HepG2 (cell line): ENCODE data around the gene PARP16. TPM values are rescaled to one million over a fixed set of nuclear protein-coding genes. Genes with fewer than 3 reads are reported as not detected.

Experiments
- ATAC-seq: fragments of 200-7000 bp; cut with Tn5 transposase; 3 replicates; pipeline ENCODE4 v1.9.1; 2020; ENCODE audit warnings: mild to moderate bottlenecking, moderate library complexity
- BruUV-seq: library from RNA; stranded (reverse); fragments of 400-500 nt; replicated peaks from 2 replicates; lab custom pipeline; 2021; lab: Mats Ljungman, UMichigan
- CTCF ChIA-PET: fragments of 300-600 bp; formaldehyde crosslinking; extraction: SDS; loops from one replicate; lab custom pipeline; 2021; ENCODE audit warnings: low total read pairs, inconsistent platforms, low intra/inter-chr PET ratio; lab: Yijun Ruan, JAX
- POLR2A ChIA-PET: fragments of 350-600 bp; sonication (Branson Sonifier 250); formaldehyde crosslinking; loops from one replicate; lab custom pipeline; 2020; ENCODE audit warnings: antibody characterized with exemption, inconsistent platforms; lab: Yijun Ruan, JAX
- DNase-seq: peaks from one replicate; pipeline ENCODE4 v3.0.0-alpha.2; 2015; ENCODE audit warnings: low spot score
- FAIRE-seq: peaks from 3 replicates; lab custom pipeline; 2011; peaks lifted over from hg19 to GRCh38; lab: Jason Lieb, UNC
- H2AFZ ChIP-seq: one replicate; pipeline ENCODE4 v1.6.1; 2011; ENCODE audit warnings: low read length, inconsistent platforms
- H3K27ac ChIP-seq: fragments of 300-600 bp; 3 replicates; pipeline ENCODE4 v1.8.0; 2011; ENCODE audit warnings: mixed run types, mild to moderate bottlenecking, mixed read lengths, low read length, inconsistent platforms; ENCODE audit not compliant: insufficient read depth; ENCODE audit errors: extremely low read length
- H3K27me3 ChIP-seq, 2 experiments: fragments of 200-600 bp in 1 of 2; 2 replicates in 1 of 2; 3 replicates in 1 of 2; pipeline versions ENCODE4 v1.6.0 to v1.8.0; 2011; ENCODE audit warnings: low read length in 2 of 2, mild to moderate bottlenecking in 2 of 2, moderate library complexity in 2 of 2, inconsistent platforms in 1 of 2; ENCODE audit not compliant: insufficient read depth in 2 of 2, control insufficient read depth in 1 of 2
- H3K36me3 ChIP-seq, 2 experiments: fragments of 200-600 bp in 1 of 2; replicated peaks in 1 of 2; 2 replicates in 1 of 2; 3 replicates in 1 of 2; pipeline versions ENCODE4 v1.5.1 to v1.8.0; 2011; ENCODE audit warnings: low read length in 2 of 2, inconsistent platforms in 1 of 2; ENCODE audit not compliant: insufficient read depth in 2 of 2, control insufficient read depth in 1 of 2
- H3K4me1 ChIP-seq: 2 replicates; pipeline ENCODE4 v1.5.1; 2012; ENCODE audit warnings: low read length, inconsistent platforms; ENCODE audit not compliant: insufficient read depth
- H3K4me2 ChIP-seq: 2 replicates; pipeline ENCODE4 v1.6.0; 2011; ENCODE audit warnings: low read depth, low read length, inconsistent platforms
- H3K4me3 ChIP-seq, 3 experiments: fragments of 200-600 bp in 1 of 3; sonication (generic), shearing (Covaris generic) in 1 of 3; replicated peaks in 1 of 3; 2 replicates each; pipeline ENCODE4 v1.5.1; 2011 to 2016; ENCODE audit warnings: low read length in 3 of 3, inconsistent platforms in 2 of 3, low read depth in 2 of 3, mild to moderate bottlenecking in 2 of 3, control low read depth in 1 of 3, mixed read lengths in 1 of 3; ENCODE audit not compliant: insufficient read depth in 1 of 3
- H3K79me2 ChIP-seq: one replicate; pipeline ENCODE4 v1.6.1; 2011; ENCODE audit warnings: low read length, inconsistent platforms; ENCODE audit not compliant: insufficient read depth
- H3K9ac ChIP-seq: 2 replicates; pipeline ENCODE4 v1.6.0; 2011; ENCODE audit warnings: mild to moderate bottlenecking, low read depth, low read length, inconsistent platforms; ENCODE audit not compliant: insufficient read depth
- H3K9me3 ChIP-seq: 2 replicates; pipeline ENCODE4 v1.5.1; 2012; ENCODE audit warnings: mild to moderate bottlenecking, low read length
- H4K20me1 ChIP-seq: 2 replicates; pipeline ENCODE4 v1.6.0; 2011; ENCODE audit warnings: inconsistent platforms, mild to moderate bottlenecking, low read length, moderate library complexity; ENCODE audit not compliant: insufficient read depth
- CCAR2 ChIP-seq: fragments of 200-400 bp; formaldehyde crosslinking; optimal IDR thresholded peaks from 2 replicates; pipeline ENCODE3; 2018; ENCODE audit warnings: low read depth, mild to moderate bottlenecking, low read length, moderate library complexity
- HOXA9 ChIP-seq: sonication (generic); formaldehyde crosslinking; IDR thresholded peaks from 2 replicates; pipeline ENCODE4 v1.8.1; 2022; ENCODE audit warnings: missing genetic modification reagents, mild to moderate bottlenecking, moderate library complexity, borderline replicate concordance
- KAT8 ChIP-seq: IDR thresholded peaks from 2 replicates; pipeline ENCODE4 v1.6.1; 2016; ENCODE audit warnings: missing genetic modification reagents, missing compliant biosample characterization
- NAIF1 ChIP-seq: sonication (generic); formaldehyde crosslinking; IDR thresholded peaks from 2 replicates; pipeline ENCODE4 v1.5.0; 2020; ENCODE audit warnings: mild to moderate bottlenecking, missing genetic modification reagents, borderline replicate concordance
- ZNF33B ChIP-seq: sonication (generic); formaldehyde crosslinking; IDR thresholded peaks from 2 replicates; pipeline ENCODE4 v1.5.1; 2020; ENCODE audit warnings: mild to moderate bottlenecking, missing genetic modification reagents
- ZNF550 ChIP-seq: sonication (generic); formaldehyde crosslinking; IDR thresholded peaks from 2 replicates; pipeline ENCODE4 v1.4.0; 2020; ENCODE audit warnings: mild to moderate bottlenecking, missing genetic modification reagents, borderline replicate concordance
- ZSCAN22 ChIP-seq: sonication (generic); formaldehyde crosslinking; IDR thresholded peaks from 2 replicates; pipeline ENCODE4 v1.4.0; 2020; ENCODE audit warnings: mild to moderate bottlenecking, missing genetic modification reagents
- WGBS: methylation state at CpG from one replicate; pipeline ENCODE4 v1.1.6; 2017; ENCODE audit warnings: low lambda C conversion rate; 5-methylcytosine and 5-hydroxymethylcytosine counted together
- in situ Hi-C: cut with HindIII; loops from 2 replicates; pipeline ENCODE4 v1.10.0; 2017; ENCODE audit warnings: low pct_unique_long_range_greater_than_20kb; ENCODE audit not compliant: extremely low pct_ligation_motif_present
- intact Hi-C: fragments of 100-400 bp; cut with micrococcal nuclease; formaldehyde crosslinking; loops from one replicate; pipeline ENCODE4 v1.10.0; 2022; ENCODE audit not compliant: unreplicated experiment
- polyA plus RNA-seq, 8 experiments: library from polyadenylated mRNA; depleted of rRNA in 3 of 8; stranded (reverse) in 7 of 8; unstranded in 1 of 8; fragments of >200 nt; fragmentation: Illumina TruSeq in 4 of 8; extraction: Trizol in 4 of 8; gene quantifications; 2 replicates each; pipeline versions ENCODE4 v1.2.1 to v1.2.3, GENCODE V29; 2011 to 2016; ENCODE audit warnings: low read depth in 4 of 8, missing spikeins in 1 of 8, mixed read lengths in 1 of 8; ENCODE audit not compliant: insufficient read depth in 1 of 8
- total RNA-seq, 5 experiments: library from RNA; depleted of rRNA; stranded (reverse); fragments of >200 nt; fragmentation: Illumina TruSeq; extraction: Trizol; gene quantifications; 2 replicates each; pipeline ENCODE4 v1.2.3, GENCODE V29; 2016; ENCODE audit warnings: low read depth in 1 of 5

PARP16 gene
- total and polyA plus RNA-seq, 2 of the 13 experiments (the other 11 are each of a cell fraction or from before 2014, with no cell fraction given), result 6.8 to 7.6 TPM

DNA sequence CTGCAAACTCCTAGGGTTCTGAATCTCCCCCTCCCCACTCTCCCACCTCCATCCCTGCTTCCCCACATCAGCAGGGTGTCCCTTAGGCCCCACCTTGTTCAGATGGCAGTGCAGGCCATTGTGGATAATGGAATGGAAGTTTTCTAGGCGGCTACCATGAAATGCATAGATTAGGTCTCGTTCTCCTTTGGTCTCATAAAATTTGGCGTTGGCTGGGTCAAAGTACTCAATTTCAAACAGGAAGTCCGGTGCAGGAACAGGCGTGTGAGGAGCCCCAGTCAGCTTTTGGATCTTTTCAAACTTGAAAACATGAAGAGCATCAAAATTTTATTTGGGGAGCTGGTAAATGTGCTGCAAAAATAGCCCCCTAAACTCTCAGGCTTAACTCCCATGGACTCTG lies 20.2 kb downstream of the PARP16 start:
- no peak overlapping the region for H3K9ac ChIP-seq
- CTCF ChIA-PET, result no interaction called here
- no peak for ATAC-seq
- no peaks in the 10 kb centered on the region for H3K79me2 ChIP-seq
- in situ Hi-C loops, result no loop called here
- no peaks in the 10 kb centered on the region for H4K20me1 ChIP-seq
- H2AFZ ChIP-seq, result no peak overlapping the region
- no peak for FAIRE-seq
- DNase-seq, result no peak
- H3K4me1 ChIP-seq, result no peaks in the 10 kb centered on the region
- BruUV-seq, result no TSS peak
- H3K9me3 ChIP-seq, result no peaks in the 10 kb centered on the region
- no peak overlapping the region for H3K27ac ChIP-seq
- 94% methylated on average over 5 of the region's 5 CpGs for WGBS
- H3K4me2 ChIP-seq, result no peak overlapping the region
- H3K36me3 ChIP-seq, result peaks cover 2 to 35% of the 10 kb centered on the region in 2 experiments; a peak in 4 of 5 replicates
- no peak overlapping the region for H3K4me3 ChIP-seq
- intact Hi-C loops, result no loop called here
- no peak for TF ChIP-seq NAIF1 (CRISPR knock-in tag)
- POLR2A ChIA-PET, result no interaction called here
- no peaks in the 10 kb centered on the region for H3K27me3 ChIP-seq

DNA sequence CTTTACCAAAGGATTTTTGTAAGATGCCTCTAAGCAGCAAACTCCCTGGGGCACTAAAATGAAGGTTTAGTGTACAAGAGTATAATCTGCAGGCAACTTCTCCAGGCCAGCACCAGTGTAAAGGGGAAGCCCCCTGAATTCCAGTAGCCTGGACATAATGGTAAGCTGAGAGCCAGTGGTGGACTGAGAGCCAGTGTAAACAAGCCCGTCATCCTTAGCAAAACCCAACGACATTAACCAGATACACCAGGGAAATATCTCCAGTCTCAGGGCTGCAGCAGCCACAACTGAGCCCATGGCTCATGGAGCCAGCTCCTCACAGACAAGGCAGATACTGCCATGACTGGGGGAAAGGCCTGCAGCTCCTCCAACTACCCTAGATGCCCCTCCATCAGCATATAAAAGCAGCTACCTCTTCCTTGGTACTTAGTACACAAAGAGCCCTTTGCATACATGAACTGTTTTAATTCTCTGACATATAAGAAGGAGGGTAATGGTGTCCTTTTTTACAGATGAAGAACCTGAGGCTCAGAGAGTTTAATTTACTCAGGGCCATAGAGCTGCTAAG lies 21.7 kb downstream of the PARP16 start:
- H4K20me1 ChIP-seq, result no peaks in the 10 kb centered on the region
- intact Hi-C loops (no loop called here), in situ Hi-C loops (no loop called here)
- POLR2A ChIA-PET, result interaction anchor here (1.1 kb wide), 1 partner anchor 10 kb away, joined by 3 read pairs; no protein-coding TSS in a partner anchor
- no peaks in the 10 kb centered on the region for H3K27me3 ChIP-seq
- peaks cover 6 to 38% of the 10 kb centered on the region in 2 experiments; a peak in 4 of 5 replicates for H3K36me3 ChIP-seq
- CTCF ChIA-PET, result no interaction called here
- FAIRE-seq, result no peak
- no peak overlapping the region for H3K9ac ChIP-seq
- no peak for ATAC-seq
- BruUV-seq, result no TSS peak
- H2AFZ ChIP-seq, result no peak overlapping the region
- H3K27ac ChIP-seq, result no peak overlapping the region
- WGBS, result no CpG with 5 or more reads among the region's 2 CpGs
- TF ChIP-seq CCAR2 (no peak), HOXA9 (CRISPR knock-in tag) (no peak), ZSCAN22 (CRISPR knock-in tag) (no peak), KAT8 (no peak), ZNF550 (CRISPR knock-in tag) (no peak), ZNF33B (CRISPR knock-in tag) (no peak)
- TF ChIP-seq, all 625 proteins: peak for 0
- no peak for DNase-seq
- Histone ChIP-seq H3K4me2 (no peak overlapping the region), H3K79me2 (no peaks in the 10 kb centered on the region), H3K4me3 (no peak overlapping the region), H3K9me3 (no peaks in the 10 kb centered on the region), H3K4me1 (no peaks in the 10 kb centered on the region)
